Measurements from ENCODE around the gene GABRD. TPM values are rescaled to one million over a fixed set of nuclear protein-coding genes. Genes with fewer than 3 reads are reported as not detected.
A peak's percentile ranks its signal among the peaks of the same experiment; 100 is the strongest.

Gene GABRD
- total RNA-seq, 1 donor from 2014 or later: not detected

- no peak for ATAC-seq
- DNase-seq (ENCODE audit: low spot score): no peak
- intact Hi-C loops (cut with DNase I): no loop called here
These were observed 9.8 kb upstream of the GABRD start for GRCh38 chr1:2009101-2010053.

GRCh38 chr1:2014181-2014580, 5.0 kb upstream of the GABRD start:
- intact Hi-C loops (cut with DNase I): no loop called here
- ATAC-seq (no peak), DNase-seq (ENCODE audit: low spot score) (no peak)

GRCh38 chr1:2014741-2015735, 4.1 kb upstream of the GABRD start:
- intact Hi-C loops (cut with DNase I): no loop called here
- DNase-seq (ENCODE audit: low spot score) (no peak), ATAC-seq (no peak)

GRCh38 chr1:2016123-2016522, 3.0 kb upstream of the GABRD start:
- intact Hi-C loops (cut with DNase I): no loop called here
- DNase-seq (ENCODE audit: low spot score): no peak
- ATAC-seq: peak; percentile 28

GRCh38 chr1:2018217-2019171, 651 bp upstream of the GABRD start:
- intact Hi-C loops (cut with DNase I): no loop called here
- no peak for ATAC-seq
- DNase-seq (ENCODE audit: low spot score): no peak

- intact Hi-C loops (cut with DNase I): no loop called here
- ATAC-seq (no peak), DNase-seq (ENCODE audit: low spot score) (no peak)
These were observed 595 bp downstream of the GABRD start for GRCh38 chr1:2019571-2020309.

- intact Hi-C loops (cut with DNase I): no loop called here
- DNase-seq (ENCODE audit: low spot score) (no peak), ATAC-seq (no peak)
These were observed 1.1 kb downstream of the GABRD start for GRCh38 chr1:2020310-2020655.

GRCh38 chr1:2021550-2021949, 2.4 kb downstream of the GABRD start:
- ATAC-seq: no peak
- no peak for DNase-seq (ENCODE audit: low spot score)
- intact Hi-C loops (cut with DNase I): no loop called here

GRCh38 chr1:2022063-2022770, 3.1 kb downstream of the GABRD start:
- no peak for DNase-seq (ENCODE audit: low spot score)
- intact Hi-C loops (cut with DNase I): no loop called here
- no peak for ATAC-seq

- DNase-seq (ENCODE audit: low spot score): no peak
- ATAC-seq: no peak
- intact Hi-C loops (cut with DNase I): no loop called here
These were observed 4.0 kb downstream of the GABRD start for GRCh38 chr1:2023187-2023586.

- ATAC-seq: no peak
- no peak for DNase-seq (ENCODE audit: low spot score)
- intact Hi-C loops (cut with DNase I): no loop called here
These were observed 5.3 kb downstream of the GABRD start for GRCh38 chr1:2024451-2024850.

- no peak for ATAC-seq
- intact Hi-C loops (cut with DNase I): no loop called here
These were observed 5.7 kb downstream of the GABRD start for GRCh38 chr1:2024887-2025286.

GRCh38 chr1:2025491-2025981, 6.4 kb downstream of the GABRD start:
- DNase-seq (ENCODE audit: low spot score): no peak
- ATAC-seq: no peak
- intact Hi-C loops (cut with DNase I): no loop called here

More at GRCh38 chr1:2024887-2025286, 5.7 kb downstream of the GABRD start:
- no peak for DNase-seq (ENCODE audit: low spot score)

GRCh38 chr1:2027961-2028583, 8.9 kb downstream of the GABRD start:
- intact Hi-C loops (cut with DNase I): no loop called here
- no peak for DNase-seq (ENCODE audit: low spot score)
- ATAC-seq: no peak

- intact Hi-C loops (cut with DNase I): no loop called here
- no peak for DNase-seq (ENCODE audit: low spot score)
- no peak for ATAC-seq
These were observed 9.9 kb downstream of the GABRD start for GRCh38 chr1:2028870-2029560.

- DNase-seq (ENCODE audit: low spot score) (no peak), ATAC-seq (no peak)
- intact Hi-C loops (cut with DNase I): no loop called here
These were observed 10.4 kb downstream of the GABRD start for GRCh38 chr1:2029561-2029960.

Measured in sciatic nerve (tissue), 2 donors.